22Rv1 (cell line): Measurements from ENCODE around the gene GPR148.

ENCODE experiments used
- ZFX ChIP-seq: fragments of 450-650 bp; IDR thresholded peaks from 2 replicates; pipeline ENCODE4 v1.6.1; 2017; ENCODE audit warnings: antibody characterized with exemption, borderline replicate concordance
- TF ChIP-seq, protein P1 (sequence below): fragments of 450-650 bp; IDR thresholded peaks from 2 replicates; pipeline ENCODE4 v1.5.1; 2017; ENCODE audit warnings: mild to moderate bottlenecking

DNA sequence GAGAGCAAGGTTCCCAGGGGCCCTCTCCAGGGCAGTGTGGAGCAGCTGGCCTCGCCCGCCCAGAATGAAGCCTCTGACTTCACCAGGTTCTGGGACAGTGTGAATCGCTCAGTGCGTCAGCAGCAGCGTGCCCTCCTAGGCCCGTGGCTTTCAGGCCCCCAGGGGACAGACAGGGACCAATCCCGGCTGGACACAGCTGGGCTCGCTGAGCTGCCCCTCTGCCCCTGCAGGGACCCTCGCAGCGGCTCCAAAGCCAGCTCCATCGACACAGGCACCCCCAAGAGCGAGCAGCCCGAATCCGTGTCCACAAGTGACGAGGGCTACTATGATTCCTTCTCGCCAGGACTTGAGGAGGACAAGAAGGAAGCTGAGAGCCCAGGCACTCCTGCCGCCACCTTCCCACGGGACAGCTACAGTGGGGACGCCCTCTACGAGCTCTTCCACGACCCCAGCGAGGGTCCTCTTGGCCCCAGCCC lies 34.1 kb downstream of the GPR148 start:
- TF ChIP-seq, protein P1, sequence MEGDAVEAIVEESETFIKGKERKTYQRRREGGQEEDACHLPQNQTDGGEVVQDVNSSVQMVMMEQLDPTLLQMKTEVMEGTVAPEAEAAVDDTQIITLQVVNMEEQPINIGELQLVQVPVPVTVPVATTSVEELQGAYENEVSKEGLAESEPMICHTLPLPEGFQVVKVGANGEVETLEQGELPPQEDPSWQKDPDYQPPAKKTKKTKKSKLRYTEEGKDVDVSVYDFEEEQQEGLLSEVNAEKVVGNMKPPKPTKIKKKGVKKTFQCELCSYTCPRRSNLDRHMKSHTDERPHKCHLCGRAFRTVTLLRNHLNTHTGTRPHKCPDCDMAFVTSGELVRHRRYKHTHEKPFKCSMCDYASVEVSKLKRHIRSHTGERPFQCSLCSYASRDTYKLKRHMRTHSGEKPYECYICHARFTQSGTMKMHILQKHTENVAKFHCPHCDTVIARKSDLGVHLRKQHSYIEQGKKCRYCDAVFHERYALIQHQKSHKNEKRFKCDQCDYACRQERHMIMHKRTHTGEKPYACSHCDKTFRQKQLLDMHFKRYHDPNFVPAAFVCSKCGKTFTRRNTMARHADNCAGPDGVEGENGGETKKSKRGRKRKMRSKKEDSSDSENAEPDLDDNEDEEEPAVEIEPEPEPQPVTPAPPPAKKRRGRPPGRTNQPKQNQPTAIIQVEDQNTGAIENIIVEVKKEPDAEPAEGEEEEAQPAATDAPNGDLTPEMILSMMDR, result no peak
- no peak for TF ChIP-seq ZFX
